NCI-H2107 treated with DMSO at 0.1 percent for 48 hours (cell line): ENCODE measurements around the gene LIX1L.

ENCODE experiments used
- DNase-seq: peaks from one replicate; lab custom pipeline; 2025; ENCODE audit not compliant: unreplicated experiment; lab: John Stamatoyannopoulos, UW

Gene LIX1L

DNA sequence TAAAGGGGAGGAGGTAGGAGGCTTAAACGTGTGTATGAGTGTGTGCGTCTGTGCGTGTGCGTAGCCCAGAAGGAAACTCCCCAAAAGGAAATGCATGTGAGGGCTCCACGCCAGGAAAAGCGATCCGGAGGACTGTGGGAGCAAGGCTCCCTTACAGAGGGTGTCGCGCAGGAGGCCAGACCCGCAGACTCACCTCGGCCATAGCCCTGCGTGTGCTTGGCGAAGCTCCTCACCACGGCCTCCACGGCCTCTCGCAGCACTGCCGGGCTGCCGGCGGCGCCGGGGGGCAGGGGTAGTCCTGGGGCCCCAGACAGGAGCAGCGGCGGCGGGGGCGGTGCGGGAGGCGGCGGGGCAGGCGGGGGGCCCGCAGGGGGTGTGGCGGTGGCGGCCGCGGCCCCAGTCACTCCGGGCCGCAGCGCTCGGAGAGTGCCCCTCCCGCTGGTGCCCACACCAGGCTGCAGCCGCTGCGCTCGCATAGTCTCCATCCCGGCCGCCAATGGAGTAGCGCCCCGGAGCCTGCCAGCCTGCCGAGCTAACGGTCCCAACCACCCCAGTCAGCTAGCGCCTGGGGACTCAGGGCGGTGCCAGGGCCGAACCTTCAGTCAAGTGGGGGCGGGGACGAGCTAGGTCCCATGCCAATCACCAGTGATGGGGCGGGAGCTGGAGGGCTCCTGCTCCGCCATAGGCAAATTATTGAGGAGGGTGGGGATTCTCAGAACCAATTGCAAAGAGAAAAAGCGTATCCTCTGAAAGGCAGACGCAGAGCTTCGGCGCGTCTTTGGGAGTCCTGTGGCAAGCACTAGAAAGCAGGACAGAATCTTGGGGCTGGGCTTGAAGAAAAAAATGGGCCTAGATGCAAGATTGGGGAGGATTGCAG lies at the start of gene LIX1L:
Gene LIX1L, minus strand, starts transcription at position 575 of the 877 bp plus-strand sequence. Its CDS starts 90 bp downstream, at position 485.
- peak; percentile 97 for DNase-seq

DNA sequence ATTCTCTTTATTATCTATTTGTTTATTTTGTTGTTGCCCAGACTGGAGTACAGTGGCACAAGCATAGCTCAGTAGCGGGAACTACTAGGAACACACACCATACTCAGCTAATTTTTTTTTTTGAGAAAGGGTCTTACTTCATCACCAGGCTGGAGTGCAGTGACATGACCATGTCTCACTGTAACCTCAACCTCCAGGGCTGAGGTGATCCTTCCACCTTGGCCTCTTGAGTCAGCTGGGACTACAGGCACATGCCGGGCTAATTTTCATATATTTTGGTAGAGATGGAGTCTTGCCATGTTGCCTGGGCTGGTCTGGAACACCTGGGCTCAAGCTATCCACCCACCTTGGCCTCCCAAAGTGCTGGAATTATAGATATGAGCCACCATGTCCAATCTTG lies 43.9 kb upstream of the LIX1L start:
- no peak for DNase-seq

DNA sequence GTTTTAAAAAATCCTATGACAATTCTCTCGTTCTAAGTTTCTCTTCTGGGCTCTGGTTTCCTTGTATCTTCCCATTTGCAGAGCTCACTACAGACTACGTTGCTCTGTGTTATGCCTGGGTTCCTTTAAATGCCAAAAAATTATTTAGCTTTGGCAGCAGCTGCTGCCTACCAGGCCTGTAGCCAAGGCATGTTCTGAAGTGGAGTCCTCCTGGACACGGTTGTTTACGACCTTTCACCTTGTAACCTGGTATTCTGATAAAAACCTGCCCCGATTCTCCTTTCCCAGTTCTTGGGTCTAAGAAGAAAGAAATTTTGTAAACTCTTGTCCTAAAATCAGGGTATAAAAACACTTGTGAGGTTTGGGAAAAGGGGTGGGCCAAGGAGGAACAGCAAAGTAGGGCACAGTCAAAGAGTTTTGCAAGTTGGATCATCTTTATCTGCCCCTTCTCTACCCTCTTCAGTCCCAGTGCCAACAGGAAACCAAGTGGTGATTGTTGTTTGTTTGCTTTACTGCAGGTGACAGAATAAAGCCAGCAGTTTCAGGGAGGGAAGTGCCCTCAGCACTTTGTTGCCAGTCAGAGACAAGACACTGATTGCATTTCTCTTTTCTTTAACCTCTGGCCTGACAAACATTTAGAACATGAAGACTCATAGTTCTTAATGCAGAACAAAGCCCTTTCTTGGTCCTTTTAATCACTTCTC lies 41.7 kb upstream of the LIX1L start:
- DNase-seq: peak; percentile 66

- peak; percentile 44 for DNase-seq
Measured at GRCh38 chr1:145997718-145998023, 39.9 kb upstream of the LIX1L start.

GRCh38 chr1:145997016-145997717 lies 39.4 kb upstream of the LIX1L start:
- DNase-seq: peak; percentile 58

GRCh38 chr1:145996433-145997015 lies 38.7 kb upstream of the LIX1L start, which contains the start of gene TXNIP:
TSS of gene TXNIP (minus strand) at chr1:145996579. CDS start at chr1:145996266, 313 bp downstream.
- DNase-seq: peak; percentile 99

- peak; percentile 64 for DNase-seq
Measured at GRCh38 chr1:145995964-145996432, 38.2 kb upstream of the LIX1L start.

- no peak for DNase-seq
Measured at GRCh38 chr1:145995148-145995881, 37.5 kb upstream of the LIX1L start.

GRCh38 chr1:145994391-145995120 lies 36.7 kb upstream of the LIX1L start:
- no peak for DNase-seq

- DNase-seq: no peak
Measured at GRCh38 chr1:145993618-145994390, 36.0 kb upstream of the LIX1L start.

DNA sequence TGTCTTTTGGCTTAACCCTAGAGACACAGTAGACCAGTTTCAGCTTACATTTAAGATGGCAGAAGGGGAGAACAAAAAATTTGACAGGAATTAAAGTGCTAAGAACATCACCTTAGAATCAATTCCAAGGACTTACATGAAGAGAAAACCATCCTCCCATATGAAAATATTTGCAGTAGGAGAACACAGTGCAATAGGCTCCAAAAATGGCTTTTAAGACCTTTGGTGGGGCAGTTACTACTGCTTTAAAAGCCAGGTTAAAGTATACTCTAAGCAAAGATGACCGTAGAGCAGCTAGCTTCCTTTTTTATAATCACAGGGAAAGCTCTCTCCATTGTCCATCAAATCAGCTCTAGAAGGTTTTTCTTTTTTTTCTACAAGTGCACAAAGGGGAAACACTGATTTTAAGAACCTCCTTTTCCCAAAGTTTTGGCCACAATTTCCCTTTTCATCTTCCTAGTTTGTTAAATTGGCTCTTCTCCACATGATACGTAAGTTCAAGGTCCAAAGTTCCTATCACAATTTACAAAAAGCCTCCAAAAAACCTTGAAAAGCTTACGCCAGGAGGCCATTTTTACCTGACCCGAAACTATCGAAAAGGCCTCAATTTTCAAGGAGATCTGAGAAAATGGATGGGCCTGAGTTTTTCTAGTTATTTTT lies 35.3 kb upstream of the LIX1L start:
- no peak for DNase-seq

DNA sequence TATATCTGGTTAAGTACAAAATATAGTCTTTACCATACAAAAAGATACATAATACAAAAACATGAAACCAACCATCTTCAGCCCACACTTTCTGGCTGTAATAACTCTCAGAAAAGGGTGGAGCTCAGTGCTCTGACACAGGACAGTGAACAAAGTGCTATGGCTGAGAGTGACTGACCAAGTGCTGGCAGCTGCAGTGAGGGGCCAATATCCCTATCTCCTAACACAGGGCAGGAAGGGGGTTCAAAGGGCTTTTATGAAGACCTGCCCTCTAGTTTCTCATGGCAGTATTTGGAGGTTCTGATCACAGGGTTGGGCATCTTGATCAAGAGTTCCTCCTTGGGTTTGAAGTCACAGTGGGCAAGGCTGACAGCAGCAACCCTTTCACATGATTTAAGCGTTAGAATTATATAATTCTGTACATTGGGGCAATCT lies 34.7 kb upstream of the LIX1L start:
- DNase-seq: no peak

- no peak for DNase-seq
Measured at GRCh38 chr1:145991735-145992412, 34.1 kb upstream of the LIX1L start.

DNA sequence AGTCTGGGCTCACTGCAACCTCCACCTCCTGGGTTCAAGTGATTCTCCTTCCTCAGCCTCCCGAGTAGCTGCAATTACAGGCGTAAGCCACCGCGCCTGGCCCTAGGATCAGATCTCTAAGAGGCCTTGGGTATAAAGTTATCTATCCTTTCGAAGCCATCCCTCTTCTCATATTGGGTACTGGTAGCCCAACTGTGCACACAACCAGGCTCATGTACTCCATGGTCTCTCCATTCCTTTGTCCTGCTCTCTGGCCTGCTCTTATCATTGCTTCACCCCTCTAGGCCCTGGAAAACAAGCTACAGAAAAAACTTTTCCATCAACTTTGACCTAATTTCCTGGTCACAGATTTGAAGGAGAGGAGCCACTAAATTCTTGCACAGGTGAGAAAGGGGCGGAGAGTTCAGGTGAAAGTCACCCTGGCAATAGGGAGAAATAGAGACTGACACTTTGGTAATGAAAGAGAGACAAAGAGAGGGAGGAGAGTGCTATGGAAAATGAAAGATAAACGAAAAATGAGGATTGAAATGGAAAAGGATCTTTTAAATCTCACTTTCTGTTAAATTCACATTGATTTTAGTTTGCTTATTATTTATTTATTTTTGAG lies 32.5 kb upstream of the LIX1L start:
- no peak for DNase-seq

- no peak for DNase-seq
Measured at GRCh38 chr1:145988773-145989172, 31.0 kb upstream of the LIX1L start.

GRCh38 chr1:145987926-145988325 lies 30.1 kb upstream of the LIX1L start:
- DNase-seq: no peak

GRCh38 chr1:145986551-145986950 lies 28.7 kb upstream of the LIX1L start:
- no peak for DNase-seq
